Measurements from ENCODE around the gene SLC9A5. TPM values are rescaled to one million over a fixed set of nuclear protein-coding genes. Genes with fewer than 3 reads are reported as not detected.
A peak's percentile ranks its signal among the peaks of the same experiment; 100 is the strongest.

Gene SLC9A5
- total RNA-seq, 1 experiment from 2014 or later, result 5.2 TPM

GRCh38 chr16:67226295-67226803, 22.4 kb upstream of the SLC9A5 start:
- TF ChIP-seq EZH2 (IDR thresholded peaks at IDR 0.05; ENCODE audit: low read depth), result no peak
- no peak for TF ChIP-seq CTCF (conservative IDR thresholded peaks at IDR 0.05)
- Histone ChIP-seq H3F3A (ENCODE audit: insufficient read depth, low read depth) (peaks cover 13% of the 10 kb centered on the region; the same call in 1 of the 2 replicates), H3K4me3 (peak overlapping the region; percentile 91), H3K36me3 (ENCODE audit: low read depth) (0 out of 2 replicates have a peak, but pooled peaks cover 5% of the 10 kb centered on the region), H2AFZ (peak overlapping the region; percentile 82), H3K9me2 (ENCODE audit: insufficient read depth) (no peaks in the 10 kb centered on the region), H3K79me2 (ENCODE audit: low read depth) (peaks cover 16% of the 10 kb centered on the region), H3K27me3 (ENCODE audit: insufficient read depth, low read depth) (no peaks in the 10 kb centered on the region), H3K9me3 (ENCODE audit: insufficient read depth, low read depth) (no peaks in the 10 kb centered on the region), H3K27ac (no peak overlapping the region), H4K20me1 (ENCODE audit: insufficient read depth) (no peaks in the 10 kb centered on the region), H3K4me1 (replicated peaks; ENCODE audit: insufficient read depth) (peaks cover 15% of the 10 kb centered on the region), H3K4me2 (peak overlapping the region; percentile 90)
- TSS peak; percentile 37 for BruUV-seq (replicated peaks)
- intact Hi-C loops (cut with micrococcal nuclease; ENCODE audit: unreplicated experiment), result loop anchor here (2.0 kb wide), 1 partner anchor 20 kb away; the partner anchor contains the start of gene FHOD1
- ChIA-PET CTCF (interaction anchor here (0.6 to 1.2 kb wide), 6 partner anchors 10 to 295 kb away, joined by 3 to 5 read pairs (median 3); no protein-coding TSS in a partner anchor), POLR2A (ENCODE audit: unreplicated experiment) (interaction anchor here (0.6 to 1.6 kb wide), 9 partner anchors 10 to 85 kb away, joined by 3 to 16 read pairs (median 5); partner anchors contain the start of gene FHOD1)
- DNase-seq, result no peak

GRCh38 chr16:67226804-67227566, 21.8 kb upstream of the SLC9A5 start, which contains the start of gene TMEM208:
TMEM208 (plus strand) TSS chr16:67227130; CDS start chr16:67227219, 89 bp downstream.
- Histone ChIP-seq H2AFZ (peak within 1 kb of the TSS; percentile 82), H3K36me3 (ENCODE audit: low read depth) (0 out of 2 replicates have a peak, but pooled peaks cover 5% of the 10 kb centered on the region), H3K4me1 (replicated peaks; ENCODE audit: insufficient read depth) (peaks cover 15% of the 10 kb centered on the region), H4K20me1 (ENCODE audit: insufficient read depth) (no peaks in the 10 kb centered on the region), H3K4me3 (peak within 1 kb of the TSS; percentile 91), H3F3A (ENCODE audit: insufficient read depth, low read depth) (peaks cover 13% of the 10 kb centered on the region; the same call in 1 of the 2 replicates), H3K4me2 (peak within 1 kb of the TSS; percentile 90), H3K27ac (peak within 1 kb of the TSS; percentile 20; the same call in 1 of the 2 replicates), H3K27me3 (ENCODE audit: insufficient read depth, low read depth) (no peaks in the 10 kb centered on the region), H3K9me3 (ENCODE audit: insufficient read depth, low read depth) (no peaks in the 10 kb centered on the region), H3K9me2 (ENCODE audit: insufficient read depth) (no peaks in the 10 kb centered on the region), H3K79me2 (ENCODE audit: low read depth) (peaks cover 16% of the 10 kb centered on the region)
- POLR2A ChIA-PET (ENCODE audit: unreplicated experiment), result interaction anchor here (0.6 to 1.6 kb wide), 11 partner anchors 10 to 311 kb away, joined by 3 to 16 read pairs (median 5); partner anchors contain the start of gene FHOD1
- CTCF ChIA-PET, result interaction anchor here (0.6 to 1.2 kb wide), 7 partner anchors 10 to 294 kb away, joined by 3 to 5 read pairs (median 3); no protein-coding TSS in a partner anchor
- intact Hi-C loops (cut with micrococcal nuclease; ENCODE audit: unreplicated experiment), result loop anchor here (1.0 to 2.0 kb wide), 2 partner anchors 14 to 20 kb away; partner anchors contain the start of gene FHOD1
- peak; percentile 93 to 98 for DNase-seq
- BruUV-seq (replicated peaks), result no TSS peak
- TF ChIP-seq EZH2 (IDR thresholded peaks at IDR 0.05; ENCODE audit: low read depth) (no peak), CTCF (conservative IDR thresholded peaks at IDR 0.05) (no peak; the same call in 1 of the 2 replicates)

GRCh38 chr16:67227567-67227921, 21.2 kb upstream of the SLC9A5 start:
- no TSS peak for BruUV-seq (replicated peaks)
- DNase-seq, result no peak
- CTCF ChIA-PET, result interaction anchor here (0.8 to 1.1 kb wide), 2 partner anchors 13 to 294 kb away, joined by 3 read pairs; no protein-coding TSS in a partner anchor
- POLR2A ChIA-PET (ENCODE audit: unreplicated experiment), result interaction anchor here (0.6 to 1.6 kb wide), 4 partner anchors 19 to 311 kb away, joined by 4 to 16 read pairs (median 11); partner anchors contain the start of gene FHOD1
- Histone ChIP-seq H4K20me1 (ENCODE audit: insufficient read depth) (no peaks in the 10 kb centered on the region), H3K4me3 (peak overlapping the region; percentile 91), H3K9me2 (ENCODE audit: insufficient read depth) (no peaks in the 10 kb centered on the region), H3K27ac (peak overlapping the region; percentile 20; the same call in 1 of the 2 replicates), H3K4me2 (peak overlapping the region; percentile 90), H3K27me3 (ENCODE audit: insufficient read depth, low read depth) (no peaks in the 10 kb centered on the region), H3K4me1 (replicated peaks; ENCODE audit: insufficient read depth) (peaks cover 15% of the 10 kb centered on the region), H3K9me3 (ENCODE audit: insufficient read depth, low read depth) (no peaks in the 10 kb centered on the region), H3F3A (ENCODE audit: insufficient read depth, low read depth) (peaks cover 13% of the 10 kb centered on the region; the same call in 1 of the 2 replicates), H3K36me3 (ENCODE audit: low read depth) (0 out of 2 replicates have a peak, but pooled peaks cover 5% of the 10 kb centered on the region), H2AFZ (peak overlapping the region; percentile 82), H3K79me2 (ENCODE audit: low read depth) (peaks cover 16% of the 10 kb centered on the region)
- intact Hi-C loops (cut with micrococcal nuclease; ENCODE audit: unreplicated experiment), result loop anchor here (1.0 to 2.0 kb wide), 2 partner anchors 14 to 19 kb away; partner anchors contain the start of gene FHOD1
- TF ChIP-seq CTCF (conservative IDR thresholded peaks at IDR 0.05) (no peak), EZH2 (IDR thresholded peaks at IDR 0.05; ENCODE audit: low read depth) (no peak)
